DOHH2 (cell line): ENCODE data around the gene WWOX.

Source experiments
- H3F3A ChIP-seq: fragments of 200-600 bp; sonication (generic), shearing (Covaris generic); 2 replicates; pipeline ENCODE4 v1.6.0; 2016; ENCODE audit warnings: antibody characterized with exemption, mild to moderate bottlenecking; ENCODE audit not compliant: control insufficient read depth, insufficient read depth
- H3K27ac ChIP-seq: fragments of 200-600 bp; sonication (generic); 2 replicates; pipeline ENCODE4 v1.5.1; 2014; ENCODE audit warnings: low read depth, mild to moderate bottlenecking, low read length, moderate library complexity
- H3K27me3 ChIP-seq: fragments of 200-600 bp; sonication (generic); 2 replicates; pipeline ENCODE4 v1.6.1; 2014; ENCODE audit warnings: mild to moderate bottlenecking, low read length, mixed read lengths; ENCODE audit not compliant: control insufficient read depth
- H3K36me3 ChIP-seq: fragments of 200-600 bp; sonication (generic); 2 replicates; pipeline ENCODE4 v1.6.1; 2014; ENCODE audit warnings: mild to moderate bottlenecking, low read length, moderate library complexity, mixed read lengths; ENCODE audit not compliant: control insufficient read depth
- H3K4me1 ChIP-seq: fragments of 200-600 bp; sonication (generic); 2 replicates; pipeline ENCODE4 v1.6.1; 2014; ENCODE audit warnings: mild to moderate bottlenecking, low read length, mixed read lengths; ENCODE audit not compliant: control insufficient read depth
- H3K4me2 ChIP-seq: fragments of 200-600 bp; sonication (generic); 2 replicates; pipeline ENCODE4 v1.6.0; 2014; ENCODE audit warnings: mild to moderate bottlenecking, low read length, moderate library complexity
- H3K4me3 ChIP-seq: fragments of 200-600 bp; sonication (generic); 2 replicates; pipeline ENCODE4 v1.5.1; 2014; ENCODE audit warnings: mild to moderate bottlenecking, low read length, mixed read lengths
- H3K79me2 ChIP-seq: fragments of 200-600 bp; sonication (generic); 2 replicates; pipeline ENCODE4 v1.6.1; 2014; ENCODE audit warnings: mild to moderate bottlenecking, low read length, mixed read lengths; ENCODE audit not compliant: control insufficient read depth
- H3K9me2 ChIP-seq: fragments of 200-600 bp; sonication (generic); replicated peaks from 2 replicates; pipeline ENCODE4 v1.6.1; 2014; ENCODE audit warnings: mild to moderate bottlenecking, low read length, mixed read lengths; ENCODE audit not compliant: control insufficient read depth
- H3K9me3 ChIP-seq: fragments of 200-600 bp; sonication (generic); 2 replicates; pipeline ENCODE4 v1.6.1; 2014; ENCODE audit warnings: antibody characterized with exemption, low read length, mixed read lengths; ENCODE audit not compliant: control insufficient read depth, insufficient read depth
- H4K20me1 ChIP-seq: fragments of 200-600 bp; sonication (generic); 2 replicates; pipeline ENCODE4 v1.6.0; 2014; ENCODE audit warnings: low read depth, mild to moderate bottlenecking, antibody characterized with exemption, low read length, moderate library complexity; ENCODE audit not compliant: control insufficient read depth, insufficient read depth
- CTCF ChIP-seq: fragments of 200-600 bp; sonication (generic); IDR thresholded peaks from one replicate; pipeline ENCODE4 v1.5.1; 2014; ENCODE audit warnings: antibody characterized with exemption, mild to moderate bottlenecking, low read depth, low read length; ENCODE audit not compliant: poor library complexity, severe bottlenecking
- EZH2phosphoT487 ChIP-seq: fragments of 200-600 bp; sonication (generic); IDR thresholded peaks from 2 replicates; pipeline ENCODE4 v1.6.1; 2017; ENCODE audit warnings: borderline replicate concordance, mild to moderate bottlenecking, antibody characterized with exemption, low read length, moderate library complexity, mixed read lengths

Gene WWOX

GRCh38 chr16:78246559-78246958, 147.1 kb downstream of the WWOX start:
- Histone ChIP-seq H3K27ac (no peak overlapping the region), H4K20me1 (no peaks in the 10 kb centered on the region), H3K9me2 (no peaks in the 10 kb centered on the region), H3K4me2 (no peak overlapping the region), H3K27me3 (no peaks in the 10 kb centered on the region), H3K36me3 (no peaks in the 10 kb centered on the region), H3K9me3 (no peaks in the 10 kb centered on the region), H3K4me3 (no peak overlapping the region), H3K79me2 (no peaks in the 10 kb centered on the region), H3K4me1 (no peaks in the 10 kb centered on the region), H3F3A (no peaks in the 10 kb centered on the region)
- TF ChIP-seq EZH2phosphoT487: no peak

- H3K27ac ChIP-seq: no peak overlapping the region
- no peaks in the 10 kb centered on the region for H3K9me3 ChIP-seq
- TF ChIP-seq EZH2phosphoT487: no peak
- no peak for TF ChIP-seq CTCF
- no peaks in the 10 kb centered on the region for H3K27me3 ChIP-seq
- no peaks in the 10 kb centered on the region for H3K9me2 ChIP-seq
- no peaks in the 10 kb centered on the region for H3K4me1 ChIP-seq
- no peaks in the 10 kb centered on the region for H3K36me3 ChIP-seq
- H3K4me2 ChIP-seq: no peak overlapping the region
- H3K4me3 ChIP-seq: no peak overlapping the region
- no peaks in the 10 kb centered on the region for H4K20me1 ChIP-seq
- no peaks in the 10 kb centered on the region for H3F3A ChIP-seq
- H3K79me2 ChIP-seq: no peaks in the 10 kb centered on the region
These were observed 149.6 kb downstream of the WWOX start for GRCh38 chr16:78249056-78249455.

- no peaks in the 10 kb centered on the region for H3K27me3 ChIP-seq
- TF ChIP-seq EZH2phosphoT487 (no peak), CTCF (no peak)
- no peak overlapping the region for H3K27ac ChIP-seq
- H3K36me3 ChIP-seq: no peaks in the 10 kb centered on the region
- H3K79me2 ChIP-seq: no peaks in the 10 kb centered on the region
- H3K4me3 ChIP-seq: no peak overlapping the region
- H3K9me3 ChIP-seq: no peaks in the 10 kb centered on the region
- H3K4me1 ChIP-seq: no peaks in the 10 kb centered on the region
- H4K20me1 ChIP-seq: no peaks in the 10 kb centered on the region
- H3K4me2 ChIP-seq: no peak overlapping the region
- no peaks in the 10 kb centered on the region for H3F3A ChIP-seq
- no peaks in the 10 kb centered on the region for H3K9me2 ChIP-seq
These were observed 150.4 kb downstream of the WWOX start for GRCh38 chr16:78249832-78250231.

- H3K36me3 ChIP-seq: no peaks in the 10 kb centered on the region
- no peaks in the 10 kb centered on the region for H3K9me2 ChIP-seq
- no peak overlapping the region for H3K4me2 ChIP-seq
- H4K20me1 ChIP-seq: no peaks in the 10 kb centered on the region
- no peak for TF ChIP-seq EZH2phosphoT487
- TF ChIP-seq CTCF: no peak
- no peak overlapping the region for H3K27ac ChIP-seq
- H3K9me3 ChIP-seq: no peaks in the 10 kb centered on the region
- no peak overlapping the region for H3K4me3 ChIP-seq
- H3K4me1 ChIP-seq: no peaks in the 10 kb centered on the region
- H3K27me3 ChIP-seq: no peaks in the 10 kb centered on the region
- no peaks in the 10 kb centered on the region for H3K79me2 ChIP-seq
- H3F3A ChIP-seq: no peaks in the 10 kb centered on the region
These were observed 151.7 kb downstream of the WWOX start for GRCh38 chr16:78251115-78251514.
